IPS DF 4.7 (cell line): ENCODE results near the gene DNAH17.

Experiments
- DNase-seq: peaks from one replicate; pipeline ENCODE4 v3.0.0-alpha.2; 2013; ENCODE audit warnings: low spot score; ENCODE audit errors: extremely low read depth

The DNAH17 gene

GRCh38 chr17:78547035-78547434 lies 30.2 kb downstream of the DNAH17 start:
- DNase-seq: no peak

GRCh38 chr17:78546476-78546875 lies 30.7 kb downstream of the DNAH17 start:
- DNase-seq: no peak

DNA sequence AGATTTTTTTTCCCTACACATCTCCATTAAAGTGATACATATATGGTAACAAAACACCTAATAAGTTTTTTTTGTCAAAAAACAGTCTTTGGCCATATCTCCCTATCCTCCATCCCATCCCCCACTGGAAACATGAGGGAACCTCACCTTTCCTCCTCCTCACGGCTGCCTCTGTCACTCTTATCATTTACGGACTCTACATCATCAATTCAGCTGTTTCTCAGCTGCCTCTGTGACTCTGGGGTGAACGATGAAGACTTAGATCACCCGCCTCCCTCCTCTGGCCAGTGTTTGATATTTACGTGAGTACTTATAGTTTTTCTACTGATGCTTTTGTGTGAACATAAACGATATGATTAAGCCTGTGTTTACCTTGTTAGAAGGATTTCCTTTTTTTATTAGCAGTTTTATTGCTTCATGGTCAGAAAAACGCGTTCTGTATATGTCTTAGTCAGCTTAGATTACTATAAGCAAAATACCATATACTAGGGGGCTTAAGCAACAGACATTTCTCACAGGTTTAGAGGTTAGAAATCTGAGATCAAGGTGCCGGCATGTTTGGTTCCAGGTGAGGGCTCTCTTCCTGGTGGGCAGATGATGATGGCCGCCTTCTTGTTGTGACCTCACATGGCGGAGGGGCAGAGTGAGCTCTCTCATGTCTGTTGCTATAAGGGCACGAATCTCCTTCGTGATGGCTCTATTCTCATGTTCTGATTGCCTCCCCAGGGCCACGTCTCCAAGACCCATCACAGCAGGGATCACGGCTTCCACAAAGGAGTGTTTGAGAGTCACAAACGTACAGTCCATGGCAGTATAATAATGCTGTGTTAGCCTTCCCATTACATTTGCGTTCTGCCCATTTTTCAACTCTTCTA lies 32.1 kb downstream of the DNAH17 start:
- no peak for DNase-seq

GRCh38 chr17:78541488-78542206 lies 35.5 kb downstream of the DNAH17 start:
- no peak for DNase-seq

GRCh38 chr17:78539781-78540180 lies 37.4 kb downstream of the DNAH17 start:
- no peak for DNase-seq

DNA sequence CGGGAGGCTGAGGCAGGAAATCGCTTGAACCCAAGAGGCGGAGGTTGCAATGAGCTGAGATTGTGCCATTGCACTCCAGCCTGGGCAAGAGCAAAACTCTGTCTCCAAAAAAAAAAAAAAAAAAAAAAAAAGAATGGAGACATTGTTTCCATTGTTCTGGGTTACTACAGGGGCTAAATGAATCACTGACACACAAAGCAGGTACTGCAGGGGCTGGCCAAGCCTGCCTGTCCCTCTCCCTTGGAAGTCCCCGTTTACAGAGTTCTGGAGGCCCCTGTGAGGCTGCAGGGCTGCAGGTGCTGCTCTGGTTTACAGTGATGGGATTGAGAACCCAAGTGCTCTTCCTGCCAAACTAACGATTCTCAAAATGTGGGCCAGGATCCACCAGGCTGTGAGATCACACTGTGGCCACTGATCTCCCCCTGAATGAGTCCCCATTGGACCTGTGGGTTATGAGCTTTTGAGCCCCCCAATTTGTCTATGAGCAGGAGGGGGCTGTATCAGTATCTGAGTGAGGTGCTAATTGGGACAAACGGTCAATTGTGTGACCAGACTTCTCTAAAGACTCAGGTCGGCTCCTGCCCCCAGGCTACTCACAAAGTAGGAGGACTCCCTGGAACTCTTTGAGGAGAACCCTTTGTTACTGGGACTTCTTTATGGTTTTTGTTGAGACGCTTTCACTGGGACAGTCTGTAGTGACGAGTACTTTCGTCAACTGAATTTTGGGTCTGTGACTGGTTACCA lies 39.0 kb downstream of the DNAH17 start:
- DNase-seq: no peak

DNA sequence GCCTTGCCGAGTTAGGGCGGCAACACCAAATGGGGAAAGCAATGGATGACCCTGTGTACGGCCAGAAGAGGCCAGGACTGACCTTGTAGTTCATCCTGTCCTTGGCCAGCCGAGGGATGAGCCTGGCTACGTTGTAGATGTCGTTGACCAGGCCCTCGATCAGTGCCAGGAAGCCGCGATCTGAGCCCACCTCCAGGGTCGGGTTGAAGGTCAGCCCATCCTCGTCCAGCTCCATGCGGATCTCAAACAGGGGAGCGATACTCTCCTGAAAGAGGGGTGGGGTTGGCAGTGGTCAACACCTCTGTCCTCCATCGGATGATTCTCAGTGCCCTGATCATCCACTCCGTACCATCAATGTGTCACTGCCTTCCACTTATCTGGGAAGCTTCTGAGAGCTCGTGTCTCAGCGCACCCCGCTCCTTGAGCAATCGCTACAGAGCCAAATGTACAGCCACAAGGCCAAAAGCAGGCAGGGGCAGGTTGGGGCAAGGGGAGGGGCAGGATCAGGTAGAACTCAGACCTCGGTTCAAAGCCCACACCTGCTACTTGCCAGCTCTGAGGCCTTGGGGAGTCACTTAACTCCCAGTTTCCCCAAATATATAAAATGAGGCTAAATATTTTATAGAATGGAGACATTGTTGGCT lies 39.9 kb downstream of the DNAH17 start:
- DNase-seq: no peak

DNA sequence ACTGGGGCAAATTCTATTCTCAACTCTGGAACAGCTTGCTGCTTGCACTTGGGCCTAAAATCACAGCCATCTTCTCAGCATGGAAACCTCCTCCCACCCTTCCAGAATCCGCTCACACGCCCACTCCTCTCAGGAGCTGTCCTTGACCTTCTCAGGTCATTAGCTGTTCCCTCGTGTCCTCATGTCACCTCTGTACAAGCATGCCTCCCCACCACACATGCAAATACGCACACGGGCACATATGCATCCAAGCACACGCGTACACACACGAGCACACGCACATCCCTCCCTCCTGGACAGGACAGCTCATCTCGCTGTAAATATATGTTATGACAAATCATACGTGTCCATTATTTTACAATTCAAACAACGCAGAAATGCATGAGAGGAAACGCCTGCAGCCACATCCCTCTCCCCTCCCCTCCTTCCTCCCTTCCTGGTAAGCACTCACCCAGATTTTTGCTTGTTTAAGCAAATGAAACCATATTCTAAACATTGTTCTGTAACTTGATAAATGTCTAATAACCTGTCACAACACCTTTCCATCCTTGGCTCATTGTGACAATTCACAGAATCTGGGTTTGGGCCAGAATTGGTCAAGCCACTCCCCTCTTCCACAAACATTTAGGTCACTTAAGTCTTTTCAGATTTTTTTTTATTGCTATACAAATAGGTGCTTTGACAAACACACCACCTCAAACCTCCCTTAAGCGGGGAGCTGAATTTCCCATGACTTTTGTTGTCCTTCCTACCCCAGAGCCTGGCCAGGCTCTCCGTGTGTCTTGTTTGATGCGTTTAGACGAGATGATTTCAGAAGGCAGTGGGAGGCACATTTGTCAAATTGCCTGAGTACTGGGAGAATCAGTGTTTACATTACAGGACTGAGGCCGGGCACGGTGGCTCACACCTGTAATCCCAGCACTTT lies 41.7 kb downstream of the DNAH17 start:
- no peak for DNase-seq

DNA sequence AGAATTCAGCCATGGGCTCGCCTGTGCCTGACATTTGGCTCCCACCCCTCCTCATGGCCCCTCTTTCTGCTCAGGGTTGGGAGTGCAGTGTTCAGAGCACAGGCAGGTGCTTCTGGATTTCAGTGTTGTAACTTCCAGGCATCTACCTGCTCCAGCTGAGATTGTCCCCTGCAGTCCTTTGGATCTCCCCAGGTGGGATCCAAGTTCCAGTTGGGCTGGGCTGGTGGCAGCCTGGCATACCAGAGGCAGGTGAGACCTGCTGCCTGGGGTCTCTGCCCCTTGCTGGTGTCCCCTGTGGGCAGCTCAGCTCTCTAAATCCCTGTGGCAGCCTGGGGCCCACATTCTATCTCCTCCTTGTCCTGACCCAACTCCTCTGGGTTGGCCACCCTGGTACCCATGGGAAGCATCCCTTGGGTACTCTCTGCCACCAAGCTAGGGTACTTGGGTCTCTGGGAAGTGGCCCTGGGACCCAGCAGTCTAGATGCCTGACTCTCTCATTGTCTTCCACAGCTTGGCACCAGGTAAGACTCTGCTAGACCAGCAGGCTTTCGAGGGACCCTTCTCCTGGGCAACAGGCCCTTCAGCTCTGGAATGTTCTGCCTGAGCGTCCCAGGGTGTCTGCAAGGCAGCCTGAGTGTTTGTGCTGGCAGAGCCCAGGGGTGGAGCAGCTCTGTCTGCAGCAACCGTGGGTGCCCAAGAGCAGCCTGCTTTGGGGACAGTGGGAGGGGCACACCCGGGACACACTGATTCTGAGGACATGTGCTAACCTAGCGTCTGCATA lies 42.5 kb downstream of the DNAH17 start:
- no peak for DNase-seq

- DNase-seq: no peak
Measured at GRCh38 chr17:78532922-78533640, 44.1 kb downstream of the DNAH17 start.

- no peak for DNase-seq
Measured at GRCh38 chr17:78532311-78532710, 44.9 kb downstream of the DNAH17 start.

DNA sequence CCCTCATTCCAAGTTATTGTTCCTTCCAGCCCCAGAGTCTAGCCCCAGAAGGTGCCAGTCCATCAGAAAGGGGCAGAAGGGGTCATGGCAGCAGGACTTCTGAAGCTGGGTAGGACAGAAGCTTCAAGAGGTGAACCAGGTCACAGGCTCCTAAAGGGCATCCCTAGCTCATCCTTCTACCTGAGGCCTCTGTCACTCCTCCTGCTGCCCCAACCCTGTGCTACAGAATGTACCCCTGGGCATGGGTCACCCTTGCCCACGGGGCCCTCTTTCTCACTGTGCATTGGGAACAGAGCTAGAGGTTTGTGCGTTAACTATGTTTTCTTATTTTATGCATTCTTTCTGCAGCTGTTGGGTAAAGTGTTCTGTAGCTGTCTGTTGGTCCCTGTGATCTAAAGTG lies 46.5 kb downstream of the DNAH17 start:
- no peak for DNase-seq

- DNase-seq: no peak
Measured at GRCh38 chr17:78529871-78530670, 47.1 kb downstream of the DNAH17 start.

GRCh38 chr17:78529251-78529650 lies 47.9 kb downstream of the DNAH17 start:
- no peak for DNase-seq

GRCh38 chr17:78528541-78528940 lies 48.7 kb downstream of the DNAH17 start:
- DNase-seq: no peak

GRCh38 chr17:78527345-78527744 lies 49.9 kb downstream of the DNAH17 start:
- no peak for DNase-seq

DNA sequence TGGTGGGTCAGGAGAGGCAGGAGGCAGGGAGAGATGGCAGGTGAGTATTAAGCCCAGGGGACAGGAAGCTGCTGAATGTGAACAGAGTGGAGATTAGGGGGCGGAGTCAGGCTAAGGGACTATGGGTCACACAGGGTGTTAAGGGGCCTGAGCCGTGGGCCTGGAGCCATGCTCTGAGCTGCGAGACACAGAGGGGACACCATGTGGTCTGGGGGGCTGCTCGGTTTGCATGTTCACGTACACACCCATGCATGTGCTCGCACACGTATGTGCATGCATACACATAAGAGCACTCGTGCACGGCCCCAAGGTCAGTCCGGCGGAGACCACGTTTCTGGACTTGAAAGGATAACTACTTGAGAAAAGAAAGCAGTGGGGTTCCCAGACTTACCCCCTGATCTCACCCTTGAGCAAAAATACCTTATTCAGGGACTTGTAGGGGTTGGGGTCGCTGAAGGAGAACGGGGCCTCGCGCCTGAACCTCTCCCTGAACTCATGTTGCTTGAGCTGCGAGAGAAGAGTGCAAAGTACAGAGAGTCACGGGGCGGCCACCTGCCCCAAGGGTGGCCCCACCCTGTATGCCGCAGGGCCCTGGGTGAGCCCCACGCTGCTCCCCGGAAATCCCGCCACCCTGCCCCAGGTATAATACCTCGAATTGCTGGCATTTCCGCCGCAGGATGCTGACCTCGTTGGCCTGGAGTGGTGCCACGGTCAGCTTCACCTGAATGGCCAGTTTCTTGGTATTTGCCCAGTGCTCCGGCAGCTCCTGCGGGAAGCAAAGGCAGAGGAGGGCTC lies 50.8 kb downstream of the DNAH17 start:
- no peak for DNase-seq
